Mesodermal cell (in vitro differentiated cells): ENCODE measurements around the gene SOWAHC.

Source experiments
- H3K27ac ChIP-seq: 2 replicates; pipeline ENCODE4 v1.7.0; 2013; ENCODE audit warnings: mild to moderate bottlenecking, low read depth, low read length, moderate library complexity; ENCODE audit not compliant: severe bottlenecking
- H3K36me3 ChIP-seq: 2 replicates; pipeline ENCODE4 v1.7.1; 2013; ENCODE audit warnings: mild to moderate bottlenecking, low read length, moderate library complexity; ENCODE audit not compliant: control insufficient read depth, insufficient read depth
- H3K4me1 ChIP-seq: one replicate; pipeline ENCODE4 v1.7.1; 2013; ENCODE audit warnings: mild to moderate bottlenecking, low read length; ENCODE audit not compliant: insufficient read depth, control insufficient read depth, poor library complexity, severe bottlenecking
- H3K4me3 ChIP-seq: 2 replicates; pipeline ENCODE4 v1.7.0; 2013; ENCODE audit warnings: low read length, control low read depth, mild to moderate bottlenecking; ENCODE audit not compliant: insufficient read depth, poor library complexity, severe bottlenecking; ENCODE audit errors: extremely low read depth
- H3K9me3 ChIP-seq: 2 replicates; pipeline ENCODE4 v1.7.1; 2013; ENCODE audit warnings: mild to moderate bottlenecking, low read length, moderate library complexity; ENCODE audit not compliant: control insufficient read depth
- WGBS, 2 experiments: methylation state at CpG; one replicate each; pipeline ENCODE4 v1.1.5; 2013; ENCODE audit warnings: missing lambda C conversion rate in 2 of 2; ENCODE audit not compliant: insufficient coverage in 2 of 2; 5-methylcytosine and 5-hydroxymethylcytosine counted together

The SOWAHC gene

GRCh38 chr2:109597283-109597682 is 16.9 kb upstream of the SOWAHC start:
- Histone ChIP-seq H3K36me3 (peaks cover 28% of the 10 kb centered on the region), H3K9me3 (no peaks in the 10 kb centered on the region), H3K27ac (no peak overlapping the region), H3K4me3 (no peak overlapping the region), H3K4me1 (peaks cover 20% of the 10 kb centered on the region)
- 85 to 90% methylated on average over 1 to 3 of the region's 3 CpGs for WGBS, 2 experiments

DNA sequence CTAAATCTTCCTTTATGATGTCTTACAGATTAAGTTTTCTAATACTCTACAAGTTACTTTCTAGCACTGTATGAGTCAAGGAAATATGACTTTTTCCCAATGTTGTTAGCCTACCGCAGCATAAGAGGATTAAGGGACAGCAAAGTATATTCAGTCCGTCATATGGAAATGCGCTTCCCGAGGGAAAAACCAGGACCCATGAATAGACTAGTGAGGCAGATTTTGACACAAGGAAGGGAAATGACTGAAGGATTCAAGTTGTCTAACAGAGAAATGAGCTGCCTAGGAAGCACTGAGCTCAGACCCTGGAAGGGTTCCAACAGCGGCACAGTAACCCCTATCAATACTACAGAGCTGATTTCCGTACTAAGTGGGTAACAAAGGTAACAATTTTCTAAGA is 12.4 kb upstream of the SOWAHC start:
- peaks cover 9% of the 10 kb centered on the region for H3K4me1 ChIP-seq
- no peak overlapping the region for H3K4me3 ChIP-seq
- no peak overlapping the region for H3K27ac ChIP-seq
- WGBS, 2 experiments: 90 to 94% methylated on average over 4 of the region's 6 CpGs
- peaks cover 26% of the 10 kb centered on the region for H3K36me3 ChIP-seq
- no peaks in the 10 kb centered on the region for H3K9me3 ChIP-seq

DNA sequence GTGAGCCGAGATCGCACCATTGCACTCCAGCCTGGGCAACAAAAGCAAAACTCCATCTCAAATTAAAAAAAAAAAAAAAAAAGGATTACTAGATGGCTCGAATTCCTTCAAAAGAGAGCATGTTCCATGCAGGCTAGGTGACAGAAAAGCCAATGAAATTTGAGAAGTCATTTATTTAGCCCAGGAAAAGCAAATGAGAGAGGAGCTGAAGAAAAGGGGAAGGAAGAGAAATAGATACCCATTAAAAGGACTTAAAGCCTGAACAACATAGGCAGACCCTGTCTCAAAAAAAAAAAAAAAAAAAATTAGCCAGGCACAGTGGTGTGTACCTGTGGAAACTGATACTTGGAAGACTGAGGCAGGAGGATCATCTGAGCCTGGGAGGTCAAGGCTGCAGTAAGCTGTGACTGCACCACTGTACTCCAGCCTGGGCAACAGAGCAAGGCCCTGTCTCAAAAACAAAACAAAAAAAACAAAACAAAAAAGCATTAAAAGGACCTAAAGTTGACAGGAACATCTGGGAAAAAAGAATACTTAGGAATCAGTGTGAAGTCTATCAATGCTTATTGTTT is 11.5 kb upstream of the SOWAHC start:
- peaks cover 17% of the 10 kb centered on the region for H3K4me1 ChIP-seq
- 86% methylated on average over 1 of the region's 3 CpGs; no CpG with 5 or more reads in 1 of the 2 experiments for WGBS, 2 experiments
- no peaks in the 10 kb centered on the region for H3K9me3 ChIP-seq
- peaks cover 26% of the 10 kb centered on the region for H3K36me3 ChIP-seq
- no peak overlapping the region for H3K27ac ChIP-seq
- H3K4me3 ChIP-seq: no peak overlapping the region

DNA sequence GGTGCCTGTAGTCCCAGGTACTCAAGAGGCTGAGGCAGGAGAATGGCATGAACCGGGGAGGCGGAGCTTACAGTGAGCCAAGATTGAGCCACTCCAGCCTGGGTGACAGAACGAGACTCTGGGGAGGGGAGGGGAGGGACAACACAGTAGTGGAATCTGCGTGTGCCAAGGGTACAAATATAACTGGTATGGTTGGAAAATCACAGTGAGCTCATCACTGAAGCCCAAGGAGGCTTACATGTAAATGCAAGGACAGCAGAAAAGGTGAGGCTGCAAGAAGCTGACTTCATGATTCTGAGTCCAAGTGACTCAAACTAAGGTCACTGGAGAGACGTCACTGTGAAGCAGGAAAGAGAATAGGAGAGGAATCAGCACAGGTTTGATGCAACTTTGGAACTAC is 9.6 kb upstream of the SOWAHC start:
- Histone ChIP-seq H3K9me3 (no peaks in the 10 kb centered on the region), H3K4me1 (peaks cover 29% of the 10 kb centered on the region), H3K36me3 (peaks cover 26% of the 10 kb centered on the region), H3K4me3 (no peak overlapping the region), H3K27ac (no peak overlapping the region)
- 96% methylated on average over 4 to 5 of the region's 5 CpGs for WGBS, 2 experiments

DNA sequence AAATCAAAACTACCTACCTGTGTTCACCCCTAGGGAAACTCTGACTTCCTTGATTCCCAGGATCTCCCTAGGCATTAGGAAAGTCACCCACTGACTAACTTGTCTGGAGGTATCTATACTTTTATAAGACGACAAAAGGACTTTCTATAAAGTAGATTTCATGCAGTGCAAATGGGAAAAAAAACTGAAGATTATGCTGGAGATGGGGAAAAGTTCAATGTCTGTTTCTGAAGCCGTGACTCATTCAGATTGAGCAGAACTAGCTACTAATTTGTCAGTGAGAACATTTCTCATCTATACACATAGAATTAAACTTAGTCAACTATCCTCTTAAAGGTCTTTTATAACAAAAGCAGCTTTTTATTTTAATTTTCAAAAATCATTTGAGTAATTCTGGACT is 6.4 kb upstream of the SOWAHC start:
- Histone ChIP-seq H3K36me3 (peaks cover 13% of the 10 kb centered on the region), H3K4me1 (peaks cover 36% of the 10 kb centered on the region), H3K9me3 (no peaks in the 10 kb centered on the region), H3K4me3 (no peak overlapping the region), H3K27ac (no peak overlapping the region)
- WGBS, 2 experiments: 100% methylated on average over 1 of the region's 2 CpGs

GRCh38 chr2:109609352-109610024 is 4.7 kb upstream of the SOWAHC start:
- 60 to 88% methylated on average over 1 of the region's 8 CpGs for WGBS, 2 experiments
- Histone ChIP-seq H3K4me3 (no peak overlapping the region), H3K4me1 (peaks cover 36% of the 10 kb centered on the region), H3K27ac (peak overlapping the region; percentile 84), H3K9me3 (no peaks in the 10 kb centered on the region), H3K36me3 (peaks cover 3% of the 10 kb centered on the region)

DNA sequence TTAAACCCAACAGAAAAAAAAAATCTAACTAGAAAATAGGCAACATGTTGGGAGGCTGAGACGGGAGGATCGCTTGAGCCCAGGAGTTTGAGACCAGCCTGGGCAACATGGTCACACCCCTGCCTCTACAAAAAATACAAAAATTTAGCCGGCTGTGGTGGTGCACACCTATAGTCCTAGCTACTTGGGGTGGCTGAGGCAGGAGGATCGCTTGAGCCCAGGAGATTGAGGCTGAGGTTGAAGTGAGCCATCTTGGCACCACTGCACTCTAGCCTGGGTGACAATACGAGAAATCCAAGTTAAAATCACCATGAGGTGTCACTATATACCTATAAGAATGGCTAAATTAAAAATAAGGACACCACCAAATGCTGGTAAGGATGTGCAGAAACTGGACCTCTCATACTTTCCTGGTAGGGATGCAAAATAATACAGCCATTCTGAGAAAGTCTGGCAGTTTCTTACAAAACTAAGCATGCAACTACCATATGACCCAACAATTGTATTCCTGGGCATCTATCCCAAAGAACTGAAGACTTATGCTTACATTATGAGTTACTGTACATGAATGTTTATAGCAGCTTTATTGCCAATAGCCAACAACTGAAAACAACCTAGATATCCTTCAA is 2.6 kb upstream of the SOWAHC start:
- H3K27ac ChIP-seq: no peak overlapping the region
- 83 to 100% methylated on average over 1 to 4 of the region's 5 CpGs for WGBS, 2 experiments
- peaks cover 33% of the 10 kb centered on the region for H3K4me1 ChIP-seq
- H3K9me3 ChIP-seq: no peaks in the 10 kb centered on the region
- H3K4me3 ChIP-seq: peak overlapping the region; percentile 79
- no peaks in the 10 kb centered on the region for H3K36me3 ChIP-seq

- WGBS, 2 experiments: 0% methylated on average over 63 to 73 of the region's 82 CpGs
- peaks cover 3% of the 10 kb centered on the region for H3K36me3 ChIP-seq
- H3K9me3 ChIP-seq: no peaks in the 10 kb centered on the region
- H3K27ac ChIP-seq: peak overlapping the region; percentile 96
- H3K4me3 ChIP-seq: peak overlapping the region; percentile 79
- H3K4me1 ChIP-seq: peaks cover 16% of the 10 kb centered on the region
These were observed 863 bp upstream of the SOWAHC start for GRCh38 chr2:109613081-109613921.

GRCh38 chr2:109614715-109615636 is 812 bp downstream of the SOWAHC start:
- Histone ChIP-seq H3K9me3 (no peaks in the 10 kb centered on the region), H3K4me3 (peak overlapping the region; percentile 79), H3K4me1 (peaks cover 7% of the 10 kb centered on the region), H3K27ac (peak overlapping the region; percentile 79), H3K36me3 (peaks cover 3% of the 10 kb centered on the region)
- 1% methylated on average over 70 to 85 of the region's 90 CpGs for WGBS, 2 experiments
